HEK293T (cell line): ENCODE results near the gene SRGAP1.

Experiments
- ARNT ChIP-seq: fragments of 450-650 bp; IDR thresholded peaks from 2 replicates; pipeline ENCODE4 v1.6.1; 2017; ENCODE audit warnings: mild to moderate bottlenecking
- BHLHE40 ChIP-seq: fragments of 450-650 bp; IDR thresholded peaks from 2 replicates; pipeline ENCODE4 v1.6.1; 2016; ENCODE audit warnings: mild to moderate bottlenecking, moderate library complexity, borderline replicate concordance
- CTBP1 ChIP-seq: fragments of 450-650 bp; IDR thresholded peaks from 2 replicates; pipeline ENCODE4 v1.6.1; 2016; ENCODE audit warnings: borderline replicate concordance
- ELF4 ChIP-seq: fragments of 450-650 bp; IDR thresholded peaks from 2 replicates; pipeline ENCODE4 v1.6.1; 2017; ENCODE audit warnings: antibody characterized with exemption
- FOXA1 ChIP-seq: fragments of 450-650 bp; IDR thresholded peaks from 2 replicates; pipeline ENCODE4 v1.6.1; 2016; ENCODE audit warnings: mild to moderate bottlenecking
- FOXK2 ChIP-seq: fragments of 450-650 bp; IDR thresholded peaks from 2 replicates; pipeline ENCODE4 v1.6.1; 2016; ENCODE audit warnings: mild to moderate bottlenecking
- FOXM1 ChIP-seq: fragments of 450-650 bp; IDR thresholded peaks from 2 replicates; pipeline ENCODE4 v1.6.1; 2017; ENCODE audit warnings: mild to moderate bottlenecking, borderline replicate concordance
- HDGF ChIP-seq: fragments of 450-650 bp; IDR thresholded peaks from 2 replicates; pipeline ENCODE4 v1.6.1; 2017; ENCODE audit warnings: antibody characterized with exemption, borderline replicate concordance
- LEF1 ChIP-seq: fragments of 450-650 bp; IDR thresholded peaks from 2 replicates; pipeline ENCODE4 v1.6.1; 2017; ENCODE audit warnings: mild to moderate bottlenecking, borderline replicate concordance
- NFRKB ChIP-seq: fragments of 450-650 bp; IDR thresholded peaks from 2 replicates; pipeline ENCODE4 v1.6.1; 2016; ENCODE audit warnings: mild to moderate bottlenecking, moderate library complexity
- PKNOX1 ChIP-seq: fragments of 450-650 bp; IDR thresholded peaks from 2 replicates; pipeline ENCODE4 v1.6.1; 2016
- SP1 ChIP-seq: fragments of 450-650 bp; IDR thresholded peaks from 2 replicates; pipeline ENCODE4 v1.6.1; 2017
- SUZ12 ChIP-seq: fragments of 450-650 bp; IDR thresholded peaks from 2 replicates; pipeline ENCODE4 v1.6.1; 2016; ENCODE audit warnings: mild to moderate bottlenecking
- ZNF384 ChIP-seq: fragments of 450-650 bp; IDR thresholded peaks from 2 replicates; pipeline ENCODE4 v1.6.1; 2016

DNA sequence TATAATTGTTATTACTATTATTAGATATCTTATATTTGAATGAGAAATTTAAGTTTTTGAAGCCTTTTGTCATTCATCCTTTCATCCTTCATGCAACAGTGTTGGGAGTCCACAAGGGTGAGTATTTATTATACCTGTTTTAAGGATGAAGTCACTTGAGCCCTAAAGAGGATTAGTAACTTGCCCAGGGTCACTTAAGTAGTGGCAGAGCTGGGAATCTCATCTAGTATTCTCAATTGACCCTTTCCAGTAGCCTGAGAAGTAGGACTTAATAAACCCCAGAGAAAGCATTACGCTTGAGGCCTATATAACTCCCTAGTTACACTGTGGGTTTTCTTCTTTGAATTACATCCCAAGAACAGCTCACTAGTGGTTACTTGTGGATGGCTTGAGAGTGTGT is 119.8 kb downstream of the SRGAP1 start:
- TF ChIP-seq ELF4 = no peak
- no peak for TF ChIP-seq ZNF384
- no peak for TF ChIP-seq BHLHE40
- TF ChIP-seq PKNOX1 = no peak
- TF ChIP-seq FOXM1 = no peak
- TF ChIP-seq FOXA1 = no peak
- TF ChIP-seq HDGF = no peak
- no peak for TF ChIP-seq FOXK2
- TF ChIP-seq ARNT = no peak
- no peak for TF ChIP-seq LEF1
- no peak for TF ChIP-seq SP1
- TF ChIP-seq SUZ12 = no peak
- no peak for TF ChIP-seq CTBP1
- no peak for TF ChIP-seq NFRKB
